Endothelial cell of hepatic sinusoid (primary cell): ENCODE data around the gene TEDC2.
"Not testable (repeated sequence)": the region's sequence is repeated elsewhere in the genome, so short reads cannot be mapped to it uniquely, and the experiment has no call there.

Experiments
- in situ Hi-C: cut with HindIII; loops from 2 replicates; pipeline ENCODE4 v1.10.0; 2017; ENCODE audit warnings: low sequenced_read_pairs

TEDC2 gene

GRCh38 chr16:2474877-2475412, 15.0 kb downstream of the TEDC2 start, which contains the start of gene TBC1D24:
TBC1D24 (plus strand) TSS chr16:2475127; CDS start chr16:2496149, 21,022 bp downstream.
- in situ Hi-C loops: no loop called here

GRCh38 chr16:2475413-2476344, 15.8 kb downstream of the TEDC2 start:
- in situ Hi-C loops: no loop called here

GRCh38 chr16:2476345-2476720, 16.4 kb downstream of the TEDC2 start:
- in situ Hi-C loops: no loop called here

GRCh38 chr16:2476741-2477140, 16.8 kb downstream of the TEDC2 start:
- in situ Hi-C loops: no loop called here

GRCh38 chr16:2477327-2477726, 17.4 kb downstream of the TEDC2 start:
- in situ Hi-C loops: no loop called here

- in situ Hi-C loops: no loop called here
Measured at GRCh38 chr16:2478279-2478678, 18.4 kb downstream of the TEDC2 start.

GRCh38 chr16:2479996-2480395, 20.1 kb downstream of the TEDC2 start:
- in situ Hi-C loops: not testable (repeated sequence)

- in situ Hi-C loops: no loop called here
Measured at GRCh38 chr16:2480948-2481347, 21.0 kb downstream of the TEDC2 start.

- in situ Hi-C loops: no loop called here
Measured at GRCh38 chr16:2481676-2482075, 21.8 kb downstream of the TEDC2 start.

- in situ Hi-C loops: no loop called here
Measured at GRCh38 chr16:2482249-2482648, 22.3 kb downstream of the TEDC2 start.

- in situ Hi-C loops: no loop called here
Measured at GRCh38 chr16:2482708-2483534, 23.0 kb downstream of the TEDC2 start.

GRCh38 chr16:2483939-2484897, 24.3 kb downstream of the TEDC2 start:
- in situ Hi-C loops: no loop called here

- in situ Hi-C loops: no loop called here
Measured at GRCh38 chr16:2484898-2485508, 25.1 kb downstream of the TEDC2 start.

GRCh38 chr16:2485811-2486507, 26.1 kb downstream of the TEDC2 start:
- in situ Hi-C loops: no loop called here

- in situ Hi-C loops: no loop called here
Measured at GRCh38 chr16:2486645-2487516, 27.0 kb downstream of the TEDC2 start.

GRCh38 chr16:2487517-2487842, 27.6 kb downstream of the TEDC2 start:
- in situ Hi-C loops: no loop called here

- in situ Hi-C loops: no loop called here
Measured at GRCh38 chr16:2487903-2488531, 28.1 kb downstream of the TEDC2 start.

- in situ Hi-C loops: no loop called here
Measured at GRCh38 chr16:2489581-2489980, 29.7 kb downstream of the TEDC2 start.
